ENCODE data around the gene KIAA1210. TPM values are rescaled to one million over a fixed set of nuclear protein-coding genes. Genes with fewer than 3 reads are reported as not detected.
A peak's percentile ranks its signal among the peaks of the same experiment; 100 is the strongest.

Gene KIAA1210
- total RNA-seq, 1 experiment from 2014 or later = not detected

- Histone ChIP-seq H3K4me3 (ENCODE audit: low read depth, low read length, poor library complexity, severe bottlenecking) (no peak within 1 kb of the TSS), H3K4me1 (ENCODE audit: insufficient read depth, low read length, poor library complexity, severe bottlenecking) (no peaks in the 10 kb centered on the region), H3K36me3 (ENCODE audit: insufficient read depth, low read length, poor library complexity, severe bottlenecking) (no peaks in the 10 kb centered on the region), H3K27me3 (replicated peaks; ENCODE audit: insufficient read depth, low read depth, low read length, poor library complexity) (peaks cover 11% of the 10 kb centered on the region), H3K27ac (ENCODE audit: low read depth, low read length, poor library complexity, severe bottlenecking) (no peak within 1 kb of the TSS), H3K9me3 (ENCODE audit: low read depth, low read length, poor library complexity, severe bottlenecking) (no peaks in the 10 kb centered on the region)
- no peak for TF ChIP-seq CTCF (conservative IDR thresholded peaks at IDR 0.05; ENCODE audit: low read depth, low read length)
- no peak for TF ChIP-seq EZH2 (IDR thresholded peaks at IDR 0.05; ENCODE audit: borderline replicate concordance, low read depth, low read length, poor library complexity, severe bottlenecking)
- DNase-seq (ENCODE audit: low spot score) = peak; percentile 2
- CTCF ChIA-PET = no interaction called here
- intact Hi-C loops (cut with micrococcal nuclease; ENCODE audit: unreplicated experiment) = no loop called here
- BruUV-seq (replicated peaks) = no TSS peak
- POLR2A ChIA-PET (ENCODE audit: low non-redundant PET) = no interaction called here
These were observed 54.9 kb downstream of the KIAA1210 start, which contains the start of gene CT47C1 for GRCh38 chrX:119072744-119073143. TSS of gene CT47C1 (plus strand) at chrX:119072993. CDS start at chrX:119073226, 233 bp downstream.

- no peaks in the 10 kb centered on the region for H3K4me1 ChIP-seq (ENCODE audit: insufficient read depth, low read length, poor library complexity, severe bottlenecking)
- H3K27me3 ChIP-seq (replicated peaks; ENCODE audit: insufficient read depth, low read depth, low read length, poor library complexity) = peaks cover 4% of the 10 kb centered on the region
- CTCF ChIA-PET = no interaction called here
- DNase-seq (ENCODE audit: low spot score) = no peak
- H3K4me3 ChIP-seq (ENCODE audit: low read depth, low read length, poor library complexity, severe bottlenecking) = no peak overlapping the region
- BruUV-seq (replicated peaks) = no TSS peak
- intact Hi-C loops (cut with micrococcal nuclease; ENCODE audit: unreplicated experiment) = no loop called here
- POLR2A ChIA-PET (ENCODE audit: low non-redundant PET) = no interaction called here
- no peak for TF ChIP-seq EZH2 (IDR thresholded peaks at IDR 0.05; ENCODE audit: borderline replicate concordance, low read depth, low read length, poor library complexity, severe bottlenecking)
- no peak for TF ChIP-seq CTCF (conservative IDR thresholded peaks at IDR 0.05; ENCODE audit: low read depth, low read length)
- H3K27ac ChIP-seq (ENCODE audit: low read depth, low read length, poor library complexity, severe bottlenecking) = no peak overlapping the region
- H3K36me3 ChIP-seq (ENCODE audit: insufficient read depth, low read length, poor library complexity, severe bottlenecking) = no peaks in the 10 kb centered on the region
- H3K9me3 ChIP-seq (ENCODE audit: low read depth, low read length, poor library complexity, severe bottlenecking) = no peaks in the 10 kb centered on the region
These were observed 56.2 kb downstream of the KIAA1210 start for GRCh38 chrX:119071381-119071780.

- POLR2A ChIA-PET (ENCODE audit: low non-redundant PET) = no interaction called here
These were observed 57.9 kb downstream of the KIAA1210 start for GRCh38 chrX:119069762-119070161.

More at GRCh38 chrX:119069762-119070161, 57.9 kb downstream of the KIAA1210 start:
- Histone ChIP-seq H3K27ac (ENCODE audit: low read depth, low read length, poor library complexity, severe bottlenecking) (no peak overlapping the region), H3K27me3 (replicated peaks; ENCODE audit: insufficient read depth, low read depth, low read length, poor library complexity) (peaks cover 4% of the 10 kb centered on the region), H3K36me3 (ENCODE audit: insufficient read depth, low read length, poor library complexity, severe bottlenecking) (no peaks in the 10 kb centered on the region), H3K4me3 (ENCODE audit: low read depth, low read length, poor library complexity, severe bottlenecking) (no peak overlapping the region), H3K4me1 (ENCODE audit: insufficient read depth, low read length, poor library complexity, severe bottlenecking) (no peaks in the 10 kb centered on the region), H3K9me3 (ENCODE audit: low read depth, low read length, poor library complexity, severe bottlenecking) (no peaks in the 10 kb centered on the region)
- CTCF ChIA-PET = no interaction called here
- TF ChIP-seq EZH2 (IDR thresholded peaks at IDR 0.05; ENCODE audit: borderline replicate concordance, low read depth, low read length, poor library complexity, severe bottlenecking) (no peak), CTCF (conservative IDR thresholded peaks at IDR 0.05; ENCODE audit: low read depth, low read length) (no peak)
- no TSS peak for BruUV-seq (replicated peaks)
- no peak for DNase-seq (ENCODE audit: low spot score)
- intact Hi-C loops (cut with micrococcal nuclease; ENCODE audit: unreplicated experiment) = loop anchor here (5.0 kb wide), 1 partner anchor 467 kb away; no protein-coding TSS in a partner anchor

Measured in A673 (cell line).